HL-60 (cell line): Measurements from ENCODE around the gene SPRR2G.
"Not testable (repeated sequence)": the region's sequence is repeated elsewhere in the genome, so short reads cannot be mapped to it uniquely, and the experiment has no call there.

ENCODE experiments used
- DNase-seq, 2 experiments: peaks; one replicate each; pipeline ENCODE4 v3.0.0-alpha.2; 2010 to 2020; ENCODE audit warnings: low read depth in 1 of 2, low spot score in 1 of 2
- H3K27ac ChIP-seq: fragments of 250-450 bp; sonication (Bioruptor Pico); replicated peaks from 2 replicates; pipeline ENCODE4 v1.5.1; 2020; ENCODE audit warnings: mild to moderate bottlenecking, moderate library complexity
- H3K27me3 ChIP-seq: fragments of 250-450 bp; sonication (Bioruptor Pico); 2 replicates; pipeline ENCODE4 v1.5.1; 2021; ENCODE audit warnings: mild to moderate bottlenecking, moderate library complexity; ENCODE audit not compliant: insufficient read depth, poor library complexity, severe bottlenecking
- H3K4me3 ChIP-seq: replicated peaks from 2 replicates; pipeline ENCODE4 v1.5.1; 2011; ENCODE audit warnings: mild to moderate bottlenecking, control low read depth, low read length; ENCODE audit not compliant: insufficient read depth
- CTCF ChIP-seq: IDR thresholded peaks from one replicate; pipeline ENCODE4 v1.5.1; 2011; ENCODE audit warnings: low read length, control low read depth, inconsistent platforms; ENCODE audit not compliant: insufficient read depth
- GABPA ChIP-seq: IDR thresholded peaks from 2 replicates; pipeline ENCODE4 v1.6.1; 2012; ENCODE audit warnings: low read depth
- POLR2AphosphoS5 ChIP-seq: IDR thresholded peaks from 2 replicates; pipeline ENCODE4 v1.6.1; 2012; ENCODE audit warnings: low read depth
- REST ChIP-seq: IDR thresholded peaks from 2 replicates; pipeline ENCODE4 v1.6.1; 2012; ENCODE audit warnings: low read depth; ENCODE audit not compliant: insufficient replicate concordance
- SPI1 ChIP-seq: IDR thresholded peaks from 2 replicates; pipeline ENCODE4 v1.6.1; 2012; ENCODE audit warnings: low read depth, mild to moderate bottlenecking, borderline replicate concordance

Gene SPRR2G

GRCh38 chr1:153113416-153113815 lies 37.3 kb downstream of the SPRR2G start, which contains the start of gene SPRR2F:
Gene SPRR2F, minus strand, starts transcription at chr1:153113516. Its CDS starts 783 bp downstream, at chr1:153112733.
- H3K27ac ChIP-seq, result no peak within 1 kb of the TSS
- no peak for DNase-seq
- no peak within 1 kb of the TSS for H3K4me3 ChIP-seq
- TF ChIP-seq CTCF (no peak), SPI1 (no peak), POLR2AphosphoS5 (no peak), REST (no peak), GABPA (no peak)
- no peaks in the 10 kb centered on the region for H3K27me3 ChIP-seq

- DNase-seq, H3K4me3 ChIP-seq, H3K27me3 ChIP-seq, H3K27ac ChIP-seq: not testable (repeated sequence)
These were observed 38.2 kb downstream of the SPRR2G start for GRCh38 chr1:153112454-153112853.

GRCh38 chr1:153100245-153100644 lies 50.4 kb downstream of the SPRR2G start:
- TF ChIP-seq SPI1 (no peak), POLR2AphosphoS5 (no peak), GABPA (no peak), CTCF (no peak), REST (no peak)
- Histone ChIP-seq H3K27ac (no peak overlapping the region), H3K27me3 (no peaks in the 10 kb centered on the region), H3K4me3 (no peak overlapping the region)
- DNase-seq, result no peak
